SK-N-MC (cell line): ENCODE results near the gene PFDN6.

ENCODE experiments used
- EZH2 ChIP-seq: fragments of 200-600 bp; sonication (generic); IDR thresholded peaks from one replicate; pipeline ENCODE4 v1.6.1; 2017; ENCODE audit warnings: antibody characterized with exemption
- POLR2AphosphoS5 ChIP-seq: IDR thresholded peaks from 2 replicates; pipeline ENCODE4 v1.6.1; 2012; ENCODE audit warnings: mild to moderate bottlenecking, low read depth, low read length, borderline replicate concordance

DNA sequence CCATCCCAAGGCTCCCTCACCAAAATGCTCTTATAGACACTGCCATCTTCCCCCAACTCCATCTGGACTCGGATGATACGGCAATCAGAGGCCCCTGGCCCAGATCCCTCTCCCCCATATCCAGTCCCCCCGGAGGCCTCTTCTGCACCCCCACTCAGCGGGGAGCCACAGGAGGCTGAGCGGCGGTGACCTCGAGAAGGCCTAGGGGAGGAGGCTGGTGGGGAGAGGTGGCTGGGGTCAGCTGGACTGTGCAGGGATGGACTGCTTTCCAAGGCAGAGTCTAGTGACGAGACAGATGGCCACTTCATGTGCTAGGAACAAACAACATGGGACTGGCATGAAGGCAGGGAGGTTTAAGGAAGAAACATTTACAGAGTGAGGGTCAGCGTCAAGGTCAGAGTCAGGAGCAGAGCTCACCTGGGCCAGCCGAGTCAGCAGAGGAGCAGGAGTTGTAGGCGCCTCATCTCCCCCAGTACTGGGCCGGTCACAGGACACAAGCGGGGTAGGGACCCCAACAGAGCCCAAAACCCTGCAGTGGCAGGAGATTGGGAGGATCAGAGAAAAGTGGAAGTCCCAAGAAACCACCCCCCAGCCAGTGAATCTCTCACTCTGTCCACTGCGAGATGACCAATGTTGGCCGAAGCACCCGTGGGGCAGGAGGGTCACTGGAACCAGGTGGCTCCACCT, 3.7 kb downstream of the PFDN6 start:
- TF ChIP-seq EZH2: no peak
- no peak; the same call in 1 of the 2 replicates for TF ChIP-seq POLR2AphosphoS5
